Body of pancreas (tissue), 4 donors: Measurements from ENCODE around the gene SLC17A7. TPM values are rescaled to one million over a fixed set of nuclear protein-coding genes. Genes with fewer than 3 reads are reported as not detected.

Experiments
- ATAC-seq: fragments of 150-250 bp; one replicate; pipeline ENCODE4 v1.9.1; 2016
- DNase-seq, 4 donors: peaks; one replicate each; pipeline ENCODE4 v3.0.0-alpha.2; 2019
- H3K27ac ChIP-seq, 4 donors: fragments of 200-600 bp; sonication (generic); 1 replicate in 3 of 4; 2 replicates in 1 of 4; pipeline versions ENCODE4 v1.5.1 to v1.6.1; 2016 to 2019; ENCODE audit warnings: mild to moderate bottlenecking in 1 of 4, mixed read lengths in 1 of 4, moderate library complexity in 1 of 4
- H3K27me3 ChIP-seq, 2 donors: fragments of 200-600 bp; sonication (generic); one replicate each; pipeline ENCODE4 v1.6.0; 2016; ENCODE audit warnings: mild to moderate bottlenecking in 1 of 2
- H3K36me3 ChIP-seq, 2 donors: fragments of 200-600 bp; sonication (generic); replicated peaks in 1 of 2; 2 replicates each; pipeline ENCODE4 v1.5.1; 2016; ENCODE audit warnings: low read depth in 2 of 2; ENCODE audit not compliant: insufficient read depth in 1 of 2
- H3K4me1 ChIP-seq: fragments of 200-600 bp; sonication (generic); one replicate; pipeline ENCODE4 v1.6.0; 2016
- H3K4me3 ChIP-seq, 2 donors: fragments of 200-600 bp; sonication (generic); 1 replicate in 1 of 2; 2 replicates in 1 of 2; pipeline ENCODE4 v1.5.1; 2016 to 2019
- H3K9me3 ChIP-seq, 3 donors: fragments of 200-600 bp; sonication (generic); 1 replicate in 2 of 3; 2 replicates in 1 of 3; pipeline ENCODE4 v1.5.1; 2016
- POLR2A ChIP-seq, 3 donors: fragments of 450-650 bp; IDR thresholded peaks; one replicate each; pipeline ENCODE4 v1.6.1; 2016; ENCODE audit warnings: antibody characterized with exemption in 3 of 3, mild to moderate bottlenecking in 2 of 3
- WGBS, 2 donors: methylation state at CpG; one replicate each; pipeline ENCODE4 v1.1.5; 2017; 5-methylcytosine and 5-hydroxymethylcytosine counted together
- intact Hi-C: fragments of 100-400 bp; cut with DNase I; formaldehyde crosslinking; loops from one replicate; pipeline ENCODE4 v1.15.1; 2023
- small RNA-seq: library from RNA; depleted of rRNA; stranded (forward); fragments of <200 nt; gene quantifications from one replicate; pipeline ENCODE3, GENCODE V24; 2016
- total RNA-seq, 2 donors: library from RNA; depleted of rRNA; stranded (reverse); fragments of >200 nt; gene quantifications; one replicate each; pipeline ENCODE4 v1.1.0, GENCODE V29; 2016
- TF ChIP-seq, protein P1 (sequence below), 7 experiments: fragments of 450-650 bp in 4 of 7; fragments of 200-600 bp in 3 of 7; sonication (generic) in 3 of 7; IDR thresholded peaks; one replicate each; pipeline ENCODE4 v1.5.1; 2016 to 2019; ENCODE audit warnings: antibody characterized with exemption in 7 of 7

The SLC17A7 gene
- total RNA-seq, 2 donors from 2014 or later: 0.26 TPM; not detected in 1

DNA sequence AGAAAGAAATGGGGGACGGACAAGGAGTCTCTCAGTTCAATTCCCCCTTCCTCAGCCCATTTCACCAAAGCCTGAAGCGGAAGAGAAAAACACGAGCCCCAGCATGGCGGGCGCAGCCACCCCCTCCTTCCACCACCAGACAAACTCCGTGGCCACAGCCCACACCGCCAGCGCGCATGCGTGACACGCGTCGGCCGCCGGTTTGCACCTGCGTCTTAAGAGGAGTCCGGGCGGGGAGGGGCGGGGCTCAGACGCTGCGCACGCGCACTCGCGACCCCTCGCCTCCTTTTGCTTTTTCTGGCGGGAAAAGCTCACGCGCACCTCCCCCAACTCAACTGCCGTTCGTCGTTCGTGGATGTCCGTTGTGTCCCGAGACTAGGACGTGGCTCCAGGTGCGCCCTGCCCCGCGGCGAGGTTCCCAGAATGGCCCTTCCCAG lies 53.4 kb downstream of the SLC17A7 start, which contains the start of gene KASH5:
TSS of gene KASH5 (plus strand) at position 314 of the 437 bp plus-strand sequence. CDS start 2,635 bp downstream, outside the sequence.
- Histone ChIP-seq H3K27ac (peak within 1 kb of the TSS in 3 of 4 donors; percentile 47 to 90 (median 55)), H3K4me1 (peaks cover 27% of the 10 kb centered on the region), H3K9me3 (no peaks in the 10 kb centered on the region), H3K27me3 (no peaks in the 10 kb centered on the region), H3K4me3 (no peak within 1 kb of the TSS), H3K36me3 (no peaks in the 10 kb centered on the region)
- DNase-seq (peak; percentile 88 to 92 (median 90)), ATAC-seq (peak; percentile 61)
- TF ChIP-seq POLR2A (IDR thresholded peaks at IDR 0.05): peak in 2 of 3 donors; percentile 43 to 49
- TF ChIP-seq, protein P1, sequence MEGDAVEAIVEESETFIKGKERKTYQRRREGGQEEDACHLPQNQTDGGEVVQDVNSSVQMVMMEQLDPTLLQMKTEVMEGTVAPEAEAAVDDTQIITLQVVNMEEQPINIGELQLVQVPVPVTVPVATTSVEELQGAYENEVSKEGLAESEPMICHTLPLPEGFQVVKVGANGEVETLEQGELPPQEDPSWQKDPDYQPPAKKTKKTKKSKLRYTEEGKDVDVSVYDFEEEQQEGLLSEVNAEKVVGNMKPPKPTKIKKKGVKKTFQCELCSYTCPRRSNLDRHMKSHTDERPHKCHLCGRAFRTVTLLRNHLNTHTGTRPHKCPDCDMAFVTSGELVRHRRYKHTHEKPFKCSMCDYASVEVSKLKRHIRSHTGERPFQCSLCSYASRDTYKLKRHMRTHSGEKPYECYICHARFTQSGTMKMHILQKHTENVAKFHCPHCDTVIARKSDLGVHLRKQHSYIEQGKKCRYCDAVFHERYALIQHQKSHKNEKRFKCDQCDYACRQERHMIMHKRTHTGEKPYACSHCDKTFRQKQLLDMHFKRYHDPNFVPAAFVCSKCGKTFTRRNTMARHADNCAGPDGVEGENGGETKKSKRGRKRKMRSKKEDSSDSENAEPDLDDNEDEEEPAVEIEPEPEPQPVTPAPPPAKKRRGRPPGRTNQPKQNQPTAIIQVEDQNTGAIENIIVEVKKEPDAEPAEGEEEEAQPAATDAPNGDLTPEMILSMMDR (IDR thresholded peaks at IDR 0.05): no peak
- WGBS, 2 donors: 32 to 40% methylated on average over 30 to 39 of the region's 40 CpGs
- intact Hi-C loops: no loop called here

DNA sequence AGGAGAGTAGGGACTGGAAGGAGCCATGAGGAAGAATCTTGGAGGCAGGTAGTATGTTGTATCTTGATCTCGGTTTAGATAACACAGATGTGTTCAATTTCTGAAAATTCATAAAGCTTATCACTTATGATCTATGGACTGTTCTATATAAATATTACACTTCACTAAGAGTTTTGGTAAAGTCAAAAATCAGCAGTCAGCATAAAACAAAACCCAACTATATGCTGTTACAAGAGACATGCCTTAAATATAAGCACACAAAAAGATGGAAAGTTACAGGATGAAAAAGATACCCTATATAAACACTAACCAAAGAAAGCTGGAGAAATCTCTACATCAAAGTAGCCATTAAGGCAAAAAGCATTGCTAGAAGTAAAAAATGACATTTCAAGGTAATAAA lies 57.7 kb downstream of the SLC17A7 start:
- Histone ChIP-seq H3K36me3 (no peaks in the 10 kb centered on the region), H3K4me3 (no peak overlapping the region), H3K4me1 (peaks cover 5% of the 10 kb centered on the region), H3K9me3 (no peaks in the 10 kb centered on the region), H3K27me3 (no peaks in the 10 kb centered on the region), H3K27ac (no peak overlapping the region)
- 41 to 86% methylated on average over 1 of the region's 1 CpG for whole genome bisulfite sequencing, 2 donors
- intact Hi-C loops: no loop called here
- TF ChIP-seq, protein P1 (IDR thresholded peaks at IDR 0.05): no peak
- no peak for TF ChIP-seq POLR2A (IDR thresholded peaks at IDR 0.05)
- ATAC-seq: no peak
- no peak for DNase-seq

DNA sequence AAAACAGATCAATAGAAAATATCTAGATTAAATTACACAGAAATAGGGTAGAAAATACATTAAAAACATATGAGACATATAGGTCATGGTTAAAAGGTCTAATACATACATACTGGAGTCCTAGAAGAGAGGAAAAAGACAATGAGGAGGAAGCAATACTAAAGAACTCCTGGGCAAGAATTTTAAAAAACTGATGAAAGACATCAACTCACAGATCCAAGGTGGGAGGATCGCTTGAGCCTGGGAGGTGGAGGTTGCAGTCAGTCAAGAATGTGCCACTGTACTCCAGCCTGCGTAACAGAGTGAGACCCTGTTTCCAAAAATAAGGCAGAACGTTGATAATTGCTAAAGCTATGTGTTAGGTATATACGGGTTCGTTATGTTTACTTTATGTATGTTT lies 58.7 kb downstream of the SLC17A7 start:
- Histone ChIP-seq H3K4me3 (no peak overlapping the region), H3K27me3 (no peaks in the 10 kb centered on the region), H3K36me3 (no peaks in the 10 kb centered on the region), H3K9me3 (no peaks in the 10 kb centered on the region), H3K27ac (no peak overlapping the region), H3K4me1 (no peaks in the 10 kb centered on the region)
- intact Hi-C loops: no loop called here
- no peak for DNase-seq
- 90 to 93% methylated on average over 5 of the region's 5 CpGs for WGBS, 2 donors
- no peak for ATAC-seq
- TF ChIP-seq, protein P1 (IDR thresholded peaks at IDR 0.05): no peak
- no peak for TF ChIP-seq POLR2A (IDR thresholded peaks at IDR 0.05)

DNA sequence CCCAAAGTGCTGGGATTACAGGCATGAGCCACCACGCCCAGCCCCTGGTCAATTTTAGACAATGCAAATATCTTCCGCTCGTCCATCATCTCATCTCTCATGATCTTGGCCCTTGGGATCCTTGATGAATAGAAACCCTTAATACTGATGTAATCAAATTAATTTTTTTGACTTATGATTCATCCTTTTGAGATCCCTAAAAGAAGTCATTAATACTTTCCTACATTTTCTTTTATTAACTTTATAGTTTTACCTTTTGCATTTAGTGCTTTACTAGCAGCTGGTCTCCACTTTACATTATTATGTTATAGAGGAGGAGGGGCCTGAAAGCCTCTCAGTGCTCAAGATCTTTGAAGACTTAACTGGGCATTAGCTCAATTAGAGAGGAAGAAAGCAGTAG lies 60.9 kb downstream of the SLC17A7 start:
- Histone ChIP-seq H3K9me3 (no peaks in the 10 kb centered on the region), H3K36me3 (no peaks in the 10 kb centered on the region), H3K4me3 (no peak overlapping the region), H3K27ac (no peak overlapping the region), H3K27me3 (no peaks in the 10 kb centered on the region), H3K4me1 (no peaks in the 10 kb centered on the region)
- intact Hi-C loops: no loop called here
- WGBS, 2 donors: 95 to 96% methylated on average over 3 of the region's 3 CpGs
- ATAC-seq: no peak
- DNase-seq: no peak
- TF ChIP-seq POLR2A (IDR thresholded peaks at IDR 0.05): no peak
- TF ChIP-seq, protein P1 (IDR thresholded peaks at IDR 0.05): no peak

Small RNAs within 50 kb of the gene (small RNA-seq; reads per million reads assigned to genes)
- gene SNORD32A (not detected), gene SNORD33 (not detected), gene SNORD34 (not detected), gene SNORD35A (not detected)

Other genes starting within 250 kb of the SLC17A7 start
- 1 to 10 TPM in 1 of 2 donors, under 1 TPM in 1; 0.99 to 1.6 TPM for gene SLC6A16, start 116.3 kb downstream of the SLC17A7 start, total RNA-seq
- 1 to 10 TPM; 4.0 to 6.2 TPM for gene CD37, start 106.1 kb downstream of the SLC17A7 start, total RNA-seq
- gene TEAD2, start 79.1 kb downstream of the SLC17A7 start, total RNA-seq: 10 to 100 TPM; 12.2 to 15.2 TPM
- gene DKKL1, start 77.7 kb downstream of the SLC17A7 start, total RNA-seq: not detected
- gene KASH5, start 53.3 kb downstream of the SLC17A7 start, total RNA-seq: 1 to 10 TPM in 1 of 2 donors, under 1 TPM in 1; 0.66 to 2.6 TPM
- not detected for gene PTH2, start 18.1 kb downstream of the SLC17A7 start, total RNA-seq
- gene GFY, start 16.1 kb downstream of the SLC17A7 start, total RNA-seq: not detected
- 10 to 100 TPM; 57.0 to 63.3 TPM for gene PIH1D1, start 10.3 kb upstream of the SLC17A7 start, total RNA-seq
- 10 to 100 TPM; 25.9 to 38.9 TPM for gene ALDH16A1, start 11.7 kb upstream of the SLC17A7 start, total RNA-seq
- under 1 TPM; 0.52 to 0.66 TPM for gene FLT3LG, start 32.7 kb upstream of the SLC17A7 start, total RNA-seq
- 1,000 to 10,000 TPM; 1,758 to 2,456 TPM for gene RPL13A, start 46.1 kb upstream of the SLC17A7 start, total RNA-seq
- gene RPS11, start 54.9 kb upstream of the SLC17A7 start, total RNA-seq: 1,000 to 10,000 TPM; 1,400 to 1,772 TPM
- 100 to 1,000 TPM; 117 to 121 TPM for gene FCGRT, start 71.1 kb upstream of the SLC17A7 start, total RNA-seq
- 10 to 100 TPM; 11.9 to 39.9 TPM for gene RCN3, start 86.5 kb upstream of the SLC17A7 start, total RNA-seq
- gene NOSIP, start 139.0 kb upstream of the SLC17A7 start, total RNA-seq: 10 to 100 TPM; 50.6 to 73.2 TPM
- gene PRRG2, start 139.8 kb upstream of the SLC17A7 start, total RNA-seq: 1 to 10 TPM; 2.6 to 4.9 TPM
- 10 to 100 TPM in 1 of 2 donors, 1 to 10 TPM in 1; 8.0 to 23.4 TPM for gene PRR12, start 149.7 kb upstream of the SLC17A7 start, total RNA-seq
- 10 to 100 TPM; 10.9 to 17.9 TPM for gene RRAS, start 198.6 kb upstream of the SLC17A7 start, total RNA-seq
- 10 to 100 TPM; 16.1 to 36.6 TPM for gene SCAF1, start 200.7 kb upstream of the SLC17A7 start, total RNA-seq
- 100 to 1,000 TPM in 1 of 2 donors, 10 to 100 TPM in 1; 46.7 to 134 TPM for gene IRF3, start 224.3 kb upstream of the SLC17A7 start, total RNA-seq
- 1 to 10 TPM; 3.6 to 5.6 TPM for gene BCL2L12, start 224.4 kb upstream of the SLC17A7 start, total RNA-seq
- 10 to 100 TPM; 45.4 to 71.2 TPM for gene PRMT1, start 235.7 kb upstream of the SLC17A7 start, total RNA-seq
- 1 to 10 TPM in 1 of 2 donors, not detected in 1; 1.6 TPM for gene ADM5, start 248.1 kb upstream of the SLC17A7 start, total RNA-seq
- gene CPT1C, start 249.6 kb upstream of the SLC17A7 start, total RNA-seq: 1 to 10 TPM in 1 of 2 donors, under 1 TPM in 1; 0.66 to 3.4 TPM